Chondrocyte (in vitro differentiated cells): Measurements from ENCODE around the gene C4orf36. TPM values are rescaled to one million over a fixed set of nuclear protein-coding genes. Genes with fewer than 3 reads are reported as not detected.

Experiments used
- DNase-seq: peaks from one replicate; pipeline ENCODE4 v3.0.0; 2021; ENCODE audit warnings: mixed read lengths, low spot score
- H3K27ac Mint-ChIP-seq: one replicate; pipeline ENCODE4 v1.8.0; 2021; ENCODE audit warnings: mild to moderate bottlenecking, moderate library complexity, mixed read lengths; ENCODE audit not compliant: unreplicated experiment
- H3K27me3 Mint-ChIP-seq: 2 replicates; pipeline ENCODE4 v1.8.0; 2021; ENCODE audit warnings: low read depth, mixed read lengths
- H3K36me3 Mint-ChIP-seq: 2 replicates; pipeline ENCODE4 v1.8.0; 2021; ENCODE audit warnings: low read depth, mixed read lengths
- H3K4me1 Mint-ChIP-seq: 2 replicates; pipeline ENCODE4 v1.8.0; 2021; ENCODE audit warnings: low read depth, mild to moderate bottlenecking, mixed read lengths
- H3K4me3 Mint-ChIP-seq: one replicate; pipeline ENCODE4 v1.8.0; 2021; ENCODE audit warnings: mild to moderate bottlenecking, moderate library complexity, mixed read lengths; ENCODE audit not compliant: unreplicated experiment
- H3K9me3 Mint-ChIP-seq: 2 replicates; pipeline ENCODE4 v1.8.0; 2021; ENCODE audit warnings: low read depth, mixed read lengths
- CTCF ChIP-seq: fragments of 200-600 bp; sonication (generic); IDR thresholded peaks from 2 replicates; pipeline ENCODE4 v1.5.0; 2021; ENCODE audit warnings: antibody characterized with exemption, mild to moderate bottlenecking, moderate library complexity
- total RNA-seq: library from RNA; stranded (reverse); gene quantifications from 3 replicates; pipeline ENCODE4 v1.2.1, GENCODE V29; 2021

Gene C4orf36
- total RNA-seq, 1 donor from 2014 or later, result 0.60 TPM

DNA sequence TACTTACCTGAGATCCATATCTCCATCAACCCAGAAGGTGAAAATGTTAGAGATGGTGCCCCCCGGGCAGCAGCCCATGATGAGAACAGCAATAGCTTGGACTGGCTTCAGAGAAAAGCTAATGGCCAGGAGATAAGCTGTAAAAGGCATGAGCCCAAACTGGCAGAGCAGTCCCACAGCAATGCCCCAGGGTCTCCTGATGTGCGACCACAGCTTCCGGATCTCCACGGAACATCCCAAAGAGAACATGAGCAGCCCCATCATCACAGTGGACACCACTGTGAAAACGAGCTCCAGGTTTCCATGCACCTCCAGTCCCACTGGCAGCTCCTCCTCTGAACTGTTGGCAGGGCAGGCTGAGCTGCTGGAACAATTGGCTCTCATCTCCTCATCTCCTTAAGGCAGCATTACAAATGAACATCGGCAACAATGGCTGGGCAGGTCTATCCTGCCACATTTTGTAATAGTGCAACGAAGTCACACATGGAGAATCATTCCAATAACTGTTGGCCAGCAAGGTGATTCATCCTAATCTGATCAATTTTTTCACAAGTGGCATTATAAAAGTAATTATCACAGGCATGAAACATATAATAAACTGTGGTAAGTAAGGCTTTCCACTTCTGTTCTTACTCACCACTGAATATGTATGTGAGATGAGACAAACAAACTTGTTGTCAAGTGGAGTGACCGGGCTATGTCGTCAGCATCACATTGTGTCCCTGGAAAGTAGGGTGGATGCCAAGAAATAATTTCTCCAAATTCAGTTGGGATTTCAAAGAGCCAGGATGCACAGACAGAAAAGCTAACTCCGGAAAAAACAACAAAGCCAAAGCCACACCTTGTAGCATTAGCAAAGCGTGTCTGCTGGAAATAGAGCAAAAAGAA lies 43.2 kb downstream of the C4orf36 start, which contains the start of gene SLC10A6:
Gene SLC10A6 (minus strand): TSS at position 653 of the 888 bp plus-strand sequence. CDS start 269 bp downstream, at position 384.
- Mint-ChIP-seq H3K4me1 (no peaks in the 10 kb centered on the region), H3K27me3 (no peaks in the 10 kb centered on the region), H3K4me3 (no peak within 1 kb of the TSS), H3K36me3 (no peaks in the 10 kb centered on the region), H3K27ac (no peak within 1 kb of the TSS), H3K9me3 (no peaks in the 10 kb centered on the region)
- TF ChIP-seq CTCF, result no peak
- no peak for DNase-seq

GRCh38 chr4:86848136-86848535 lies 44.1 kb downstream of the C4orf36 start:
- no peak for DNase-seq
- no peak for TF ChIP-seq CTCF
- H3K36me3 Mint-ChIP-seq, result no peaks in the 10 kb centered on the region
- H3K4me3 Mint-ChIP-seq, result no peak overlapping the region
- H3K9me3 Mint-ChIP-seq, result no peaks in the 10 kb centered on the region
- no peaks in the 10 kb centered on the region for H3K4me1 Mint-ChIP-seq
- no peak overlapping the region for H3K27ac Mint-ChIP-seq
- no peaks in the 10 kb centered on the region for H3K27me3 Mint-ChIP-seq

- DNase-seq, result no peak
- Mint-ChIP-seq H3K4me1 (no peaks in the 10 kb centered on the region), H3K27me3 (no peaks in the 10 kb centered on the region), H3K36me3 (no peaks in the 10 kb centered on the region), H3K9me3 (no peaks in the 10 kb centered on the region), H3K4me3 (no peak overlapping the region), H3K27ac (no peak overlapping the region)
- TF ChIP-seq CTCF, result no peak
Observed at GRCh38 chr4:86847571-86847970, 44.7 kb downstream of the C4orf36 start.

GRCh38 chr4:86846921-86847320 lies 45.3 kb downstream of the C4orf36 start:
- Mint-ChIP-seq H3K4me3 (no peak overlapping the region), H3K27ac (no peak overlapping the region), H3K9me3 (no peaks in the 10 kb centered on the region), H3K27me3 (no peaks in the 10 kb centered on the region), H3K4me1 (no peaks in the 10 kb centered on the region), H3K36me3 (no peaks in the 10 kb centered on the region)
- no peak for TF ChIP-seq CTCF
- DNase-seq, result no peak

GRCh38 chr4:86845593-86845992 lies 46.6 kb downstream of the C4orf36 start:
- no peak for DNase-seq
- no peak overlapping the region for H3K4me3 Mint-ChIP-seq
- H3K36me3 Mint-ChIP-seq, result no peaks in the 10 kb centered on the region
- H3K9me3 Mint-ChIP-seq, result no peaks in the 10 kb centered on the region
- no peaks in the 10 kb centered on the region for H3K27me3 Mint-ChIP-seq
- TF ChIP-seq CTCF, result no peak
- no peak overlapping the region for H3K27ac Mint-ChIP-seq
- H3K4me1 Mint-ChIP-seq, result peaks cover 12% of the 10 kb centered on the region
